Measurements from ENCODE around the gene LPA.

- TF ChIP-seq ZNF565 (CRISPR knock-in tag; conservative IDR thresholded peaks at IDR 0.05; ENCODE audit: low read depth) (no peak), TCF4 (CRISPR knock-in tag; IDR thresholded peaks at IDR 0.05; ENCODE audit: borderline replicate concordance) (no peak), ZC3H10 (CRISPR knock-in tag; IDR thresholded peaks at IDR 0.05) (no peak), ARNTL (CRISPR knock-in tag; IDR thresholded peaks at IDR 0.05; ENCODE audit: borderline replicate concordance, low read depth) (no peak), TSHZ2 (CRISPR knock-in tag; IDR thresholded peaks at IDR 0.05) (no peak), CSDC2 (CRISPR knock-in tag; IDR thresholded peaks at IDR 0.05) (no peak), ISL1 (CRISPR knock-in tag; IDR thresholded peaks at IDR 0.05) (no peak), POU6F1 (CRISPR knock-in tag; IDR thresholded peaks at IDR 0.05; ENCODE audit: borderline replicate concordance, low read depth) (no peak), ZFP3 (CRISPR knock-in tag; IDR thresholded peaks at IDR 0.05) (no peak), RARB (CRISPR knock-in tag; IDR thresholded peaks at IDR 0.05) (no peak), ESRRG (CRISPR knock-in tag; IDR thresholded peaks at IDR 0.05) (no peak)
Observed at GRCh38 chr6:160505970-160506369, 158.1 kb downstream of the LPA start.
